Measurements from ENCODE around the gene SZRD1.

- no peak for TF ChIP-seq CTCF (IDR thresholded peaks at IDR 0.05)
- TF ChIP-seq POLR2AphosphoS5 (IDR thresholded peaks at IDR 0.05): no peak
Measured at GRCh38 chr1:16386454-16387113, 19.5 kb downstream of the SZRD1 start.

All from gastroesophageal sphincter (tissue), 3 donors.